Measurements from ENCODE around the gene ADSS1.

DNA sequence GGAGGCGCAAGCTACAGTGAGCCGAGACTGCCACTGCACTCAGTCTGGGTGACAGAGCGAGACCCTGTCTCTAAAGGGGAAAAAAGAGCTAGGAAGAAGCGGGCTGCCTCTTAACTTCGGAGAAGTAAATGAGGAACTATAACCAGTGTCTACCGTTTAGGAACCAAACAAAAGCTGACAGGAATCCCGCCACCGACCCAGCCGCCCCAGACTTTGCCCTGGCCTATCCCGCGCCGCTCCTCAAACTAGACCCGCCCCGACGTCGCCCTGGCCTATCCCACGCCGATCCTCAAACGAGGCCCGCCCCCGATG is 28.4 kb downstream of the ADSS1 start:
- TF ChIP-seq, protein P1, sequence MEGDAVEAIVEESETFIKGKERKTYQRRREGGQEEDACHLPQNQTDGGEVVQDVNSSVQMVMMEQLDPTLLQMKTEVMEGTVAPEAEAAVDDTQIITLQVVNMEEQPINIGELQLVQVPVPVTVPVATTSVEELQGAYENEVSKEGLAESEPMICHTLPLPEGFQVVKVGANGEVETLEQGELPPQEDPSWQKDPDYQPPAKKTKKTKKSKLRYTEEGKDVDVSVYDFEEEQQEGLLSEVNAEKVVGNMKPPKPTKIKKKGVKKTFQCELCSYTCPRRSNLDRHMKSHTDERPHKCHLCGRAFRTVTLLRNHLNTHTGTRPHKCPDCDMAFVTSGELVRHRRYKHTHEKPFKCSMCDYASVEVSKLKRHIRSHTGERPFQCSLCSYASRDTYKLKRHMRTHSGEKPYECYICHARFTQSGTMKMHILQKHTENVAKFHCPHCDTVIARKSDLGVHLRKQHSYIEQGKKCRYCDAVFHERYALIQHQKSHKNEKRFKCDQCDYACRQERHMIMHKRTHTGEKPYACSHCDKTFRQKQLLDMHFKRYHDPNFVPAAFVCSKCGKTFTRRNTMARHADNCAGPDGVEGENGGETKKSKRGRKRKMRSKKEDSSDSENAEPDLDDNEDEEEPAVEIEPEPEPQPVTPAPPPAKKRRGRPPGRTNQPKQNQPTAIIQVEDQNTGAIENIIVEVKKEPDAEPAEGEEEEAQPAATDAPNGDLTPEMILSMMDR (IDR thresholded peaks at IDR 0.05; ENCODE audit: low read length) = no peak
- no peak for TF ChIP-seq EZH2 (IDR thresholded peaks at IDR 0.05; ENCODE audit: borderline replicate concordance, low read length)
